ENCODE results near the gene GALM. TPM values are rescaled to one million over a fixed set of nuclear protein-coding genes. Genes with fewer than 3 reads are reported as not detected.

The GALM gene
- total and polyA plus RNA-seq, 2 of the 13 experiments (the other 11 are each of a cell fraction or from before 2014, with no cell fraction given): 65.5 to 90.0 TPM

DNA sequence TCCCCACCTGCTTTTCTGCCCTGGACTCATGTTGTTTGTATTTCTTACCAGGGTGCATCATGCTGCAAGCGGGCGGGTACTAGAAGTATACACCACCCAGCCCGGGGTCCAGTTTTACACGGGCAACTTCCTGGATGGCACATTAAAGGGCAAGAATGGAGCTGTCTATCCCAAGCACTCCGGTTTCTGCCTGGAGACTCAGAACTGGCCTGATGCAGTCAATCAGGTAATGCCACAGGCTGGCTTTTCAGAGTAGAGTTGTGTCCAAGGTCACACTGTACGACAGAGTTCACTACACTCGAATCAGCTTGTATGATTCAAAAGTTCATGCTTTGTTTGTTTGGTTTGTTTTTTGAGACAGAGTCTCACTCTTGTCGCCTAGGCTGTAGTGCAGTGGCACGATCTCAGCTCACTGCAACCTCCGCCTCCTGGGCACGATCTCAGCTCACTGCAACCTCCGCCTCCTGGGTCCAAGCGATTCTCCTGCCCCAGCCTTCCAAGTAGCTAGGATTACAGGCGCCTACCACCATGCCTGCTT, 65.8 kb downstream of the GALM start (continued):
- TF ChIP-seq, protein P1, sequence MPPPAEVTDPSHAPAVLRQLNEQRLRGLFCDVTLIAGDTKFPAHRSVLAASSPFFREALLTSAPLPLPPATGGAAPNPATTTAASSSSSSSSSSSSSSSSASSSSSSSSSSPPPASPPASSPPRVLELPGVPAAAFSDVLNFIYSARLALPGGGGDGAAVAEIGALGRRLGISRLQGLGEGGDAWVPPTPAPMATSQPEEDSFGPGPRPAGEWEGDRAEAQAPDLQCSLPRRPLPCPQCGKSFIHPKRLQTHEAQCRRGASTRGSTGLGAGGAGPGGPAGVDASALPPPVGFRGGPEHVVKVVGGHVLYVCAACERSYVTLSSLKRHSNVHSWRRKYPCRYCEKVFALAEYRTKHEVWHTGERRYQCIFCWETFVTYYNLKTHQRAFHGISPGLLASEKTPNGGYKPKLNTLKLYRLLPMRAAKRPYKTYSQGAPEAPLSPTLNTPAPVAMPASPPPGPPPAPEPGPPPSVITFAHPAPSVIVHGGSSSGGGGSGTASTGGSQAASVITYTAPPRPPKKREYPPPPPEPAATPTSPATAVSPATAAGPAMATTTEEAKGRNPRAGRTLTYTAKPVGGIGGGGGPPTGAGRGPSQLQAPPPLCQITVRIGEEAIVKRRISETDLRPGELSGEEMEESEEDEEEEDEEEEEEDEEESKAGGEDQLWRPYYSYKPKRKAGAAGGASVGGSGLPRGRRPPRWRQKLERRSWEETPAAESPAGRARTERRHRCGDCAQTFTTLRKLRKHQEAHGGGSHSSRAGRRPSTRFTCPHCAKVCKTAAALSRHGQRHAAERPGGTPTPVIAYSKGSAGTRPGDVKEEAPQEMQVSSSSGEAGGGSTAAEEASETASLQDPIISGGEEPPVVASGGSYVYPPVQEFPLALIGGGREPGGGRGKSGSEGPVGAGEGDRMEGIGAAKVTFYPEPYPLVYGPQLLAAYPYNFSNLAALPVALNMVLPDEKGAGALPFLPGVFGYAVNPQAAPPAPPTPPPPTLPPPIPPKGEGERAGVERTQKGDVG (CRISPR knock-in tag; IDR thresholded peaks at IDR 0.05; ENCODE audit: borderline replicate concordance): peak; percentile 45; the same call in 1 of the 2 replicates
- TF ChIP-seq ZNF20 (CRISPR knock-in tag; IDR thresholded peaks at IDR 0.05) (no peak), ZNF121 (CRISPR knock-in tag; IDR thresholded peaks at IDR 0.05) (no peak), ZNF530 (CRISPR knock-in tag; IDR thresholded peaks at IDR 0.05; ENCODE audit: low read depth) (no peak), ZNF264 (CRISPR knock-in tag; IDR thresholded peaks at IDR 0.05) (peak; percentile 54; the same call in 1 of the 2 replicates), ZNF644 (CRISPR knock-in tag; IDR thresholded peaks at IDR 0.05; ENCODE audit: low read depth) (peak; percentile 66), PTBP1 (IDR thresholded peaks at IDR 0.05; ENCODE audit: low read depth, low read length, poor library complexity, severe bottlenecking) (no peak), RBFOX2 (IDR thresholded peaks at IDR 0.05; ENCODE audit: low read depth, low read length) (no peak), ZNF564 (CRISPR knock-in tag; IDR thresholded peaks at IDR 0.05) (no peak), ZNF773 (CRISPR knock-in tag; IDR thresholded peaks at IDR 0.05; ENCODE audit: borderline replicate concordance) (no peak), ZNF549 (CRISPR knock-in tag; IDR thresholded peaks at IDR 0.05) (no peak), HMG20B (CRISPR knock-in tag; conservative IDR thresholded peaks at IDR 0.05) (no peak), ZNF652 (CRISPR knock-in tag; IDR thresholded peaks at IDR 0.05; ENCODE audit: borderline replicate concordance, low read depth) (peak; percentile 10; the same call in 1 of the 2 replicates), ISL2 (CRISPR knock-in tag; IDR thresholded peaks at IDR 0.05) (no peak), ZNF605 (CRISPR knock-in tag; IDR thresholded peaks at IDR 0.05) (no peak), HNRNPH1 (optimal IDR thresholded peaks at IDR 0.05; ENCODE audit: low read depth, low read length) (no peak), SRY (CRISPR knock-in tag; IDR thresholded peaks at IDR 0.05) (no peak), FOSL2 (CRISPR knock-in tag; IDR thresholded peaks at IDR 0.05) (peak; percentile 67), REL (CRISPR knock-in tag; conservative IDR thresholded peaks at IDR 0.05) (no peak), SPEN (CRISPR knock-in tag; IDR thresholded peaks at IDR 0.05; ENCODE audit: low read depth) (no peak), ZSCAN22 (CRISPR knock-in tag; IDR thresholded peaks at IDR 0.05) (no peak), ZNF276 (CRISPR knock-in tag; IDR thresholded peaks at IDR 0.05; ENCODE audit: low read depth) (no peak), EZH2 (conservative IDR thresholded peaks at IDR 0.05; ENCODE audit: low read depth, low read length) (no peak), CSRNP2 (CRISPR knock-in tag; conservative IDR thresholded peaks at IDR 0.05; ENCODE audit: low read depth) (no peak)

Data from HepG2 (cell line).